ENCODE results near the gene PSME1. TPM values are rescaled to one million over a fixed set of nuclear protein-coding genes. Genes with fewer than 3 reads are reported as not detected.
A peak's percentile ranks its signal among the peaks of the same experiment; 100 is the strongest.

The PSME1 gene
- total RNA-seq, 2 donors from 2014 or later: 78.4 to 93.7 TPM

GRCh38 chr14:24114532-24115421 is 21.2 kb upstream of the PSME1 start, which contains the start of the genes DCAF11 and NRL:
Gene DCAF11 (plus strand): TSS chr14:24114777. CDS start chr14:24115595, 818 bp downstream.
Gene NRL (minus strand): TSS chr14:24114949. CDS start chr14:24082848, 32,101 bp downstream.
- H3K27me3 ChIP-seq: no peaks in the 10 kb centered on the region
- TF ChIP-seq CTCF (IDR thresholded peaks at IDR 0.05) (no peak), POLR2A (IDR thresholded peaks at IDR 0.05) (peak; percentile 90 to 98 (median 97))
- H3K36me3 ChIP-seq (replicated peaks in 1 of 2; ENCODE audit: insufficient read depth in 1 of 2, low read depth in 2 of 2): peaks cover 7 to 8% of the 10 kb centered on the region in 2 donors
- 0 to 1% methylated on average over 22 to 65 of the region's 65 CpGs for WGBS, 2 donors
- intact Hi-C loops (cut with DNase I): no loop called here
- DNase-seq (peak; percentile 99 to 100 (median 99)), ATAC-seq (peak; percentile 88)
- H3K4me1 ChIP-seq: peaks cover 50% of the 10 kb centered on the region
- peak within 1 kb of the TSS; percentile 68 for H3K4me3 ChIP-seq
- no peaks in the 10 kb centered on the region for H3K9me3 ChIP-seq
- peak within 1 kb of the TSS; percentile 99 to 100 (median 99) for H3K27ac ChIP-seq

- 1% methylated on average over 14 of the region's 14 CpGs for WGBS, 2 donors
- DNase-seq (no peak), ATAC-seq (no peak)
- no peaks in the 10 kb centered on the region for H3K27me3 ChIP-seq
- TF ChIP-seq POLR2A (IDR thresholded peaks at IDR 0.05): no peak
- no peak for TF ChIP-seq CTCF (IDR thresholded peaks at IDR 0.05)
- peaks cover 42% of the 10 kb centered on the region for H3K4me1 ChIP-seq
- H3K9me3 ChIP-seq: no peaks in the 10 kb centered on the region
- H3K27ac ChIP-seq: peak overlapping the region; percentile 99 to 100 (median 99)
- H3K36me3 ChIP-seq (replicated peaks in 1 of 2; ENCODE audit: insufficient read depth in 1 of 2, low read depth in 2 of 2): peaks cover 11 to 13% of the 10 kb centered on the region in 2 donors
- H3K4me3 ChIP-seq: peak overlapping the region; percentile 45 to 68
- intact Hi-C loops (cut with DNase I): no loop called here
These were observed 20.4 kb upstream of the PSME1 start for GRCh38 chr14:24115422-24116127.

GRCh38 chr14:24116128-24116814 is 19.7 kb upstream of the PSME1 start:
- intact Hi-C loops (cut with DNase I): no loop called here
- Histone ChIP-seq H3K9me3 (no peaks in the 10 kb centered on the region), H3K4me1 (peaks cover 35% of the 10 kb centered on the region), H3K27me3 (no peaks in the 10 kb centered on the region), H3K36me3 (replicated peaks in 1 of 2; ENCODE audit: insufficient read depth in 1 of 2, low read depth in 2 of 2) (peaks cover 17 to 20% of the 10 kb centered on the region in 2 donors), H3K4me3 (peak overlapping the region; percentile 45 to 68), H3K27ac (peak overlapping the region in 3 of 4 donors; percentile 99 to 100 (median 99))
- no peak for DNase-seq
- no peak for ATAC-seq
- TF ChIP-seq POLR2A (IDR thresholded peaks at IDR 0.05): no peak
- WGBS, 2 donors: 28 to 38% methylated on average over 6 of the region's 6 CpGs

GRCh38 chr14:24117179-24117578 is 18.8 kb upstream of the PSME1 start:
- ATAC-seq (no peak), DNase-seq (peak; percentile 54 to 77 (median 64))
- no peak overlapping the region for H3K4me3 ChIP-seq
- no peaks in the 10 kb centered on the region for H3K27me3 ChIP-seq
- WGBS, 2 donors: 39 to 49% methylated on average over 6 of the region's 6 CpGs
- TF ChIP-seq POLR2A (IDR thresholded peaks at IDR 0.05): peak in 2 of 3 donors; percentile 11 to 12
- TF ChIP-seq CTCF (IDR thresholded peaks at IDR 0.05): no peak
- H3K4me1 ChIP-seq: peaks cover 34% of the 10 kb centered on the region
- H3K9me3 ChIP-seq: no peaks in the 10 kb centered on the region
- H3K27ac ChIP-seq: peak overlapping the region in 1 of 4 donors; percentile 4
- H3K36me3 ChIP-seq (replicated peaks in 1 of 2; ENCODE audit: insufficient read depth in 1 of 2, low read depth in 2 of 2): peaks cover 24% of the 10 kb centered on the region in 2 donors
- intact Hi-C loops (cut with DNase I): no loop called here
